SK-N-SH treated with all-trans-retinoic acid at 6 μM for 48 hours (cell line): Measurements from ENCODE around the gene ADH7.

Source experiments
- ATAC-seq: fragments of 200-7000 bp; cut with Tn5 transposase; 3 replicates; pipeline ENCODE4 v1.9.1; 2020; ENCODE audit warnings: mild to moderate bottlenecking, moderate library complexity
- ARNTL ChIP-seq: fragments of 450-650 bp; formaldehyde crosslinking; IDR thresholded peaks from 2 replicates; pipeline ENCODE4 v1.5.0; 2020; ENCODE audit warnings: low read depth, mild to moderate bottlenecking, moderate library complexity, borderline replicate concordance
- BACH2 ChIP-seq: fragments of 250-450 bp; sonication (Bioruptor Pico); IDR thresholded peaks from 2 replicates; pipeline ENCODE4 v1.9.0; 2021; ENCODE audit warnings: mild to moderate bottlenecking, borderline replicate concordance
- CREB5 ChIP-seq: fragments of 250-450 bp; sonication (Bioruptor Pico); IDR thresholded peaks from 2 replicates; pipeline ENCODE4 v1.5.1; 2020; ENCODE audit warnings: low read depth, mild to moderate bottlenecking, moderate library complexity
- CSDC2 ChIP-seq: fragments of 250-450 bp; sonication (Bioruptor Pico); IDR thresholded peaks from 2 replicates; pipeline ENCODE4 v1.5.0; 2020; ENCODE audit warnings: mild to moderate bottlenecking, moderate library complexity
- CSRNP3 ChIP-seq: fragments of 250-450 bp; sonication (Bioruptor Pico); IDR thresholded peaks from 2 replicates; pipeline ENCODE4 v1.5.1; 2021; ENCODE audit warnings: mild to moderate bottlenecking, moderate library complexity
- ESRRG ChIP-seq: fragments of 250-450 bp; sonication (Bioruptor Pico); IDR thresholded peaks from 2 replicates; pipeline ENCODE4 v1.6.1; 2021; ENCODE audit warnings: mild to moderate bottlenecking
- GLIS3 ChIP-seq: fragments of 250-450 bp; sonication (Bioruptor Pico); IDR thresholded peaks from 2 replicates; pipeline ENCODE4 v1.5.0; 2020; ENCODE audit warnings: mild to moderate bottlenecking, moderate library complexity
- ISL1 ChIP-seq: fragments of 250-450 bp; sonication (Bioruptor Pico); IDR thresholded peaks from 2 replicates; pipeline ENCODE4 v2.1.2; 2022; ENCODE audit warnings: mild to moderate bottlenecking, moderate library complexity
- OSR1 ChIP-seq: fragments of 250-450 bp; sonication (Bioruptor Pico); IDR thresholded peaks from 2 replicates; pipeline ENCODE4 v1.8.0; 2022; ENCODE audit warnings: moderate library complexity, mild to moderate bottlenecking, inconsistent platforms
- PATZ1 ChIP-seq: fragments of 250-450 bp; sonication (Bioruptor Pico); IDR thresholded peaks from 2 replicates; pipeline ENCODE4 v1.8.0; 2020; ENCODE audit warnings: mild to moderate bottlenecking, moderate library complexity, borderline replicate concordance
- POU6F1 ChIP-seq: fragments of 250-450 bp; sonication (Bioruptor Pico); IDR thresholded peaks from 2 replicates; pipeline ENCODE4 v1.8.0; 2021; ENCODE audit warnings: low read depth, mild to moderate bottlenecking, moderate library complexity, borderline replicate concordance
- PPARA ChIP-seq: fragments of 250-450 bp; sonication (Bioruptor Pico); IDR thresholded peaks from 2 replicates; pipeline ENCODE4 v1.5.0; 2020; ENCODE audit warnings: mild to moderate bottlenecking, borderline replicate concordance
- RARB ChIP-seq: fragments of 250-450 bp; sonication (Bioruptor Pico); IDR thresholded peaks from 2 replicates; pipeline ENCODE4 v1.8.0; 2021; ENCODE audit warnings: mild to moderate bottlenecking, moderate library complexity
- SNAI2 ChIP-seq: fragments of 250-450 bp; sonication (Bioruptor Pico); IDR thresholded peaks from 2 replicates; pipeline ENCODE4 v1.5.0; 2020; ENCODE audit warnings: mild to moderate bottlenecking, moderate library complexity
- TCF4 ChIP-seq: fragments of 250-450 bp; sonication (Bioruptor Pico); IDR thresholded peaks from 2 replicates; pipeline ENCODE4 v1.8.0; 2021; ENCODE audit warnings: mild to moderate bottlenecking, moderate library complexity, borderline replicate concordance
- TOX ChIP-seq: fragments of 250-450 bp; sonication (Bioruptor Pico); IDR thresholded peaks from 2 replicates; pipeline ENCODE4 v1.8.0; 2021; ENCODE audit warnings: mild to moderate bottlenecking, moderate library complexity, borderline replicate concordance
- TSHZ2 ChIP-seq: fragments of 250-450 bp; sonication (Bioruptor Pico); IDR thresholded peaks from 2 replicates; pipeline ENCODE4 v1.5.0; 2020; ENCODE audit warnings: mild to moderate bottlenecking, moderate library complexity
- ZC3H10 ChIP-seq: fragments of 250-450 bp; sonication (Bioruptor Pico); IDR thresholded peaks from 2 replicates; pipeline ENCODE4 v1.5.1; 2021; ENCODE audit warnings: mild to moderate bottlenecking, moderate library complexity
- ZFP3 ChIP-seq: fragments of 250-450 bp; sonication (Bioruptor Pico); IDR thresholded peaks from 2 replicates; pipeline ENCODE4 v1.5.0; 2020; ENCODE audit warnings: mild to moderate bottlenecking, moderate library complexity
- ZNF565 ChIP-seq: fragments of 450-650 bp; formaldehyde crosslinking; conservative IDR thresholded peaks from 2 replicates; pipeline ENCODE4 v1.5.0; 2020; ENCODE audit warnings: low read depth, mild to moderate bottlenecking, moderate library complexity
- ZNF70 ChIP-seq: fragments of 450-650 bp; formaldehyde crosslinking; IDR thresholded peaks from 2 replicates; pipeline ENCODE4 v1.5.0; 2020; ENCODE audit warnings: mild to moderate bottlenecking, moderate library complexity
- ZNF8 ChIP-seq: fragments of 450-650 bp; formaldehyde crosslinking; IDR thresholded peaks from 2 replicates; pipeline ENCODE4 v1.5.0; 2020; ENCODE audit warnings: mild to moderate bottlenecking, moderate library complexity

ADH7 gene

GRCh38 chr4:99411041-99411440 lies 24.1 kb downstream of the ADH7 start:
- ATAC-seq = no peak
- TF ChIP-seq ZNF70 (CRISPR knock-in tag) (no peak), ESRRG (CRISPR knock-in tag) (no peak), ZFP3 (CRISPR knock-in tag) (no peak), ARNTL (no peak), ISL1 (CRISPR knock-in tag) (no peak), TSHZ2 (no peak), RARB (CRISPR knock-in tag) (no peak), TCF4 (CRISPR knock-in tag) (no peak), ZC3H10 (CRISPR knock-in tag) (no peak), ZNF8 (CRISPR knock-in tag) (no peak), GLIS3 (CRISPR knock-in tag) (no peak), BACH2 (CRISPR knock-in tag) (no peak), PATZ1 (CRISPR knock-in tag) (no peak), TOX (CRISPR knock-in tag) (no peak), PPARA (CRISPR knock-in tag) (no peak), CSRNP3 (CRISPR knock-in tag) (no peak), OSR1 (CRISPR knock-in tag) (no peak), SNAI2 (no peak), CSDC2 (CRISPR knock-in tag) (no peak), POU6F1 (no peak)

GRCh38 chr4:99410075-99410474 lies 25.1 kb downstream of the ADH7 start:
- ATAC-seq = no peak
- TF ChIP-seq ZC3H10 (CRISPR knock-in tag) (no peak), CREB5 (CRISPR knock-in tag) (no peak), PPARA (CRISPR knock-in tag) (no peak), ZNF565 (CRISPR knock-in tag) (no peak), RARB (CRISPR knock-in tag) (no peak)

GRCh38 chr4:99408346-99408745 lies 26.8 kb downstream of the ADH7 start:
- ATAC-seq = no peak
- TF ChIP-seq ZNF70 (CRISPR knock-in tag) = no peak
- no peak for TF ChIP-seq ZNF8 (CRISPR knock-in tag)
- TF ChIP-seq OSR1 (CRISPR knock-in tag) = no peak
- TF ChIP-seq POU6F1 = no peak
